Measurements from ENCODE around the gene ZNF593. TPM values are rescaled to one million over a fixed set of nuclear protein-coding genes. Genes with fewer than 3 reads are reported as not detected.

ZNF593 gene
- total RNA-seq, 2 donors from 2014 or later, result 14.4 to 20.5 TPM

GRCh38 chr1:26125382-26125781 is 44.3 kb upstream of the ZNF593 start:
- Histone ChIP-seq H3K27me3 (replicated peaks; ENCODE audit: insufficient read depth) (no peaks in the 10 kb centered on the region), H3K36me3 (peaks cover 4% of the 10 kb centered on the region), H3K27ac (no peak overlapping the region), H3K4me3 (no peak overlapping the region), H3K4me1 (ENCODE audit: control insufficient read depth in 1 of 2, low read depth in 2 of 2) (peaks cover 4 to 7% of the 10 kb centered on the region in 2 donors), H3K9me3 (no peaks in the 10 kb centered on the region)
- no peak for DNase-seq (ENCODE audit: low spot score)
- no peak for ATAC-seq (ENCODE audit: insufficient number of reproducible peaks, low FRiP score, low read depth)
- no peak for TF ChIP-seq CTCF (IDR thresholded peaks at IDR 0.05)

GRCh38 chr1:26125946-26126320 is 43.8 kb upstream of the ZNF593 start:
- DNase-seq (ENCODE audit: low spot score) (no peak), ATAC-seq (ENCODE audit: insufficient number of reproducible peaks, low FRiP score, low read depth) (no peak)
- no peak for TF ChIP-seq CTCF (IDR thresholded peaks at IDR 0.05)
- H3K9me3 ChIP-seq, result no peaks in the 10 kb centered on the region
- peaks cover 4 to 7% of the 10 kb centered on the region in 2 donors for H3K4me1 ChIP-seq (ENCODE audit: control insufficient read depth in 1 of 2, low read depth in 2 of 2)
- H3K27ac ChIP-seq, result no peak overlapping the region
- H3K4me3 ChIP-seq, result no peak overlapping the region
- no peaks in the 10 kb centered on the region for H3K27me3 ChIP-seq (replicated peaks; ENCODE audit: insufficient read depth)
- peaks cover 4% of the 10 kb centered on the region for H3K36me3 ChIP-seq

GRCh38 chr1:26126321-26127084 is 43.2 kb upstream of the ZNF593 start:
- no peak for TF ChIP-seq CTCF (IDR thresholded peaks at IDR 0.05)

GRCh38 chr1:26127235-26128163 is 42.2 kb upstream of the ZNF593 start:
- no peak for DNase-seq (ENCODE audit: low spot score)
- ATAC-seq (ENCODE audit: insufficient number of reproducible peaks, low FRiP score, low read depth), result no peak
- no peak overlapping the region for H3K27ac ChIP-seq
- H3K9me3 ChIP-seq, result no peaks in the 10 kb centered on the region
- peak overlapping the region; percentile 3 for H3K4me3 ChIP-seq
- no peak for TF ChIP-seq CTCF (IDR thresholded peaks at IDR 0.05)
- no peaks in the 10 kb centered on the region for H3K27me3 ChIP-seq (replicated peaks; ENCODE audit: insufficient read depth)
- H3K4me1 ChIP-seq (ENCODE audit: control insufficient read depth in 1 of 2, low read depth in 2 of 2), result peaks cover 0 to 4% of the 10 kb centered on the region in 2 donors
- peaks cover 4% of the 10 kb centered on the region for H3K36me3 ChIP-seq

More at GRCh38 chr1:26126321-26127084, 43.2 kb upstream of the ZNF593 start:
- Histone ChIP-seq H3K27me3 (replicated peaks; ENCODE audit: insufficient read depth) (no peaks in the 10 kb centered on the region), H3K4me1 (ENCODE audit: control insufficient read depth in 1 of 2, low read depth in 2 of 2) (peaks cover 3 to 4% of the 10 kb centered on the region in 2 donors), H3K36me3 (peaks cover 4% of the 10 kb centered on the region), H3K4me3 (no peak overlapping the region), H3K27ac (no peak overlapping the region), H3K9me3 (no peaks in the 10 kb centered on the region)
- no peak for DNase-seq (ENCODE audit: low spot score)
- no peak for ATAC-seq (ENCODE audit: insufficient number of reproducible peaks, low FRiP score, low read depth)

- no peaks in the 10 kb centered on the region for H3K27me3 ChIP-seq (replicated peaks; ENCODE audit: insufficient read depth)
- no peak for TF ChIP-seq CTCF (IDR thresholded peaks at IDR 0.05)
- no peak overlapping the region for H3K27ac ChIP-seq
- ATAC-seq (ENCODE audit: insufficient number of reproducible peaks, low FRiP score, low read depth) (no peak), DNase-seq (ENCODE audit: low spot score) (no peak)
- no peaks in the 10 kb centered on the region for H3K36me3 ChIP-seq
- H3K9me3 ChIP-seq, result no peaks in the 10 kb centered on the region
- H3K4me1 ChIP-seq (ENCODE audit: control insufficient read depth in 1 of 2, low read depth in 2 of 2), result peaks cover 0 to 4% of the 10 kb centered on the region in 2 donors
- no peak overlapping the region for H3K4me3 ChIP-seq
Observed at GRCh38 chr1:26129778-26130177, 39.9 kb upstream of the ZNF593 start.
